NCI-H345 treated with DMSO at 0.1 percent for 48 hours (cell line): ENCODE measurements around the gene GPR183.
A peak's percentile ranks its signal among the peaks of the same experiment; 100 is the strongest.

ENCODE experiments used
- DNase-seq: peaks from one replicate; lab custom pipeline; 2025; ENCODE audit not compliant: unreplicated experiment; lab: John Stamatoyannopoulos, UW

GPR183 gene

GRCh38 chr13:99339736-99340397, 32.7 kb upstream of the GPR183 start:
- no peak for DNase-seq

- DNase-seq, result no peak
Measured at GRCh38 chr13:99339230-99339721, 32.1 kb upstream of the GPR183 start.

GRCh38 chr13:99335603-99336002, 28.4 kb upstream of the GPR183 start:
- DNase-seq, result no peak

- DNase-seq, result no peak
Measured at GRCh38 chr13:99335087-99335486, 27.9 kb upstream of the GPR183 start.

GRCh38 chr13:99334221-99334620, 27.0 kb upstream of the GPR183 start:
- DNase-seq, result no peak

- DNase-seq, result no peak
Measured at GRCh38 chr13:99332456-99332855, 25.3 kb upstream of the GPR183 start.

GRCh38 chr13:99331881-99332293, 24.7 kb upstream of the GPR183 start:
- DNase-seq, result no peak

- no peak for DNase-seq
Measured at GRCh38 chr13:99330942-99331341, 23.7 kb upstream of the GPR183 start.

- no peak for DNase-seq
Measured at GRCh38 chr13:99329477-99329876, 22.3 kb upstream of the GPR183 start.

GRCh38 chr13:99327761-99328160, 20.6 kb upstream of the GPR183 start:
- DNase-seq, result no peak

GRCh38 chr13:99327126-99327525, 19.9 kb upstream of the GPR183 start:
- no peak for DNase-seq

GRCh38 chr13:99326012-99326411, 18.8 kb upstream of the GPR183 start:
- no peak for DNase-seq

- DNase-seq, result no peak
Measured at GRCh38 chr13:99323488-99323887, 16.3 kb upstream of the GPR183 start.

GRCh38 chr13:99322297-99323103, 15.3 kb upstream of the GPR183 start:
- no peak for DNase-seq

- DNase-seq, result no peak
Measured at GRCh38 chr13:99321709-99322108, 14.5 kb upstream of the GPR183 start.

GRCh38 chr13:99320693-99321481, 13.7 kb upstream of the GPR183 start:
- peak; percentile 1 for DNase-seq

- DNase-seq, result peak; percentile 23
Measured at GRCh38 chr13:99316657-99317256, 9.6 kb upstream of the GPR183 start.

- no peak for DNase-seq
Measured at GRCh38 chr13:99316224-99316623, 9.0 kb upstream of the GPR183 start.

- DNase-seq, result no peak
Measured at GRCh38 chr13:99315186-99315585, 8.0 kb upstream of the GPR183 start.

GRCh38 chr13:99314640-99315176, 7.5 kb upstream of the GPR183 start:
- no peak for DNase-seq

- no peak for DNase-seq
Measured at GRCh38 chr13:99313941-99314340, 6.7 kb upstream of the GPR183 start.
